GM10266 (cell line): ENCODE results near the gene PFDN2.

Source experiments
- DNase-seq: peaks from one replicate; pipeline ENCODE4 v3.0.0; 2012; ENCODE audit errors: extremely low spot score
- TF ChIP-seq, protein P1 (sequence below): IDR thresholded peaks from 2 replicates; pipeline ENCODE4 v1.5.1; 2012; ENCODE audit warnings: mild to moderate bottlenecking, low read depth; ENCODE audit not compliant: control insufficient read depth, insufficient read depth; ENCODE audit errors: missing control alignments

PFDN2 gene

DNA sequence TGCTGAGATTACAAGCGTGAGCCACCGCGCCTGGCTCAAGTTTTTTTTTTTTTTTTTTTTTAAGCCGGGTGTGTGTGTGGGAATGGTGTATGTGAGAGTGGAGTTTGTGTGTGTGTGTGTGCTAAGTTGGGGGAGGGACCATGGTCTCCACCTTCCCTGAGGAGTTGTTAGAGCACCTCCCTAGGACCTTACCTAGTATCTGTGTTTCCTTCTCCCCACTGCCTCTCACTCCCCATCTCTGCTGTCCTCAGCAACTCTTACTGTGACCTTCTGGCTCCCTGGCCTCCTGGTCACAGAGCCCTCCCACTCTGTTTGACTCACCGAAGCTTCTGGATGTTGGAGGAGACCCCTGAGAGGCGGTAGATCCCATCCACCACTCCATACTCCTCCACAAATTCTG is 58.5 kb downstream of the PFDN2 start:
- DNase-seq, result no peak
- TF ChIP-seq, protein P1, sequence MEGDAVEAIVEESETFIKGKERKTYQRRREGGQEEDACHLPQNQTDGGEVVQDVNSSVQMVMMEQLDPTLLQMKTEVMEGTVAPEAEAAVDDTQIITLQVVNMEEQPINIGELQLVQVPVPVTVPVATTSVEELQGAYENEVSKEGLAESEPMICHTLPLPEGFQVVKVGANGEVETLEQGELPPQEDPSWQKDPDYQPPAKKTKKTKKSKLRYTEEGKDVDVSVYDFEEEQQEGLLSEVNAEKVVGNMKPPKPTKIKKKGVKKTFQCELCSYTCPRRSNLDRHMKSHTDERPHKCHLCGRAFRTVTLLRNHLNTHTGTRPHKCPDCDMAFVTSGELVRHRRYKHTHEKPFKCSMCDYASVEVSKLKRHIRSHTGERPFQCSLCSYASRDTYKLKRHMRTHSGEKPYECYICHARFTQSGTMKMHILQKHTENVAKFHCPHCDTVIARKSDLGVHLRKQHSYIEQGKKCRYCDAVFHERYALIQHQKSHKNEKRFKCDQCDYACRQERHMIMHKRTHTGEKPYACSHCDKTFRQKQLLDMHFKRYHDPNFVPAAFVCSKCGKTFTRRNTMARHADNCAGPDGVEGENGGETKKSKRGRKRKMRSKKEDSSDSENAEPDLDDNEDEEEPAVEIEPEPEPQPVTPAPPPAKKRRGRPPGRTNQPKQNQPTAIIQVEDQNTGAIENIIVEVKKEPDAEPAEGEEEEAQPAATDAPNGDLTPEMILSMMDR, result no peak

DNA sequence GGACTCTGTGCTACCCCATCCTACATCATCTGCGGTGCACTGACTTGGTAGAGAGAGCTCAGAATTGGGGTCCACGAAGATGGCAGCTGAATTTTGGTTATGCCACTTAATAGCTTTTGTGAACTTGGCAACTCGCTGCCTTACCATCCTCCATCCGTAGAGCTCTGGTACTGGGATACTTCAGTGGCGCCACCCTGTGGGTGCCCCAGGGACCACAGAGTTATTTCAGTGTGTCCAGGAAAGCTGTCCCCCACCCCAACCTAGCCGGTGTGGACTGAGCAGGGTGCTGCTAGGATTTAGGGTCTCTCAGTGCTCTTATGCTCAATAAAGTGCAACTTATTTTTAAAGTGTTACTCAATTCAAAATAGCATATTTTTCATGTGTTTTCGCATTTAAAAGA is 63.0 kb downstream of the PFDN2 start:
- TF ChIP-seq, protein P1, result peak; percentile 20
- DNase-seq, result no peak

DNA sequence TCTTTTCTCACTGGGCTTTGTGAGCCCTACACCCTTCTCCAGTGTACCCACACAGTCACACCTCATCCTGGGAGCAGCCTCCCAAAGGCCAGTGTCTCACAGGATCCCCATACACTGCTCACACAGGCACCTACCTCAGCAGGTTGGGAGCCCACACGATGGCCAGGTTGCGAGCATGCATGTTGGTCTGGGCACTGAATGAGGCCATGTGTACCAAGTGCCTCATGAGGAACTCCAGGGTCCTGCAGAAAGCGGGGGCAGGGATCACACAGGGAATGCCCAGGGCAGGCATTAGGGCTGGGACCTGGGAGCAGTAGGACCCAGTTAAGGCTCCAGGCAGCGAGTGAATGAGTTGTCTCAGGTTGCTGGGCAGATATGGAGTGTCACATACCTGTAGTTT is 63.6 kb downstream of the PFDN2 start:
- DNase-seq, result no peak
- TF ChIP-seq, protein P1, result no peak

DNA sequence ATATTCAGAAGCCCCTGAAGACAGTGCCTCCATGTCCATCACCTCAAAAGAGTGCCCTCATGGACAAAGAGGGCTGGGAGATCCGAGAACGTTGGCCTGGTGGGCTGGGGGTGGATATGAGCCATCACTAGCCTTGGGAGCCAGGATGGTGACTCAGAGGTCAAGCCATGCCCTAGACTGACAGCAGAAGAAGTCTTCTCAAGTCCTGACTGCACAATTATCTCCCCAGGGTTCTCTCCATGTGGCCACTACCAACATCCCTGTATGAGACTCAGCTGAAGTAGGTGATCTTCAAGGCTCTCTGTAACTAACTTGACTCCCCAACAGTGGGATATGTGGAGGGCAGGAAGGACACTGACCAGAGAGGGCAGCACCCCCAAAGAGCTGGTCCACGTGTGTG is 64.9 kb downstream of the PFDN2 start:
- no peak for DNase-seq
- TF ChIP-seq, protein P1, result no peak

DNA sequence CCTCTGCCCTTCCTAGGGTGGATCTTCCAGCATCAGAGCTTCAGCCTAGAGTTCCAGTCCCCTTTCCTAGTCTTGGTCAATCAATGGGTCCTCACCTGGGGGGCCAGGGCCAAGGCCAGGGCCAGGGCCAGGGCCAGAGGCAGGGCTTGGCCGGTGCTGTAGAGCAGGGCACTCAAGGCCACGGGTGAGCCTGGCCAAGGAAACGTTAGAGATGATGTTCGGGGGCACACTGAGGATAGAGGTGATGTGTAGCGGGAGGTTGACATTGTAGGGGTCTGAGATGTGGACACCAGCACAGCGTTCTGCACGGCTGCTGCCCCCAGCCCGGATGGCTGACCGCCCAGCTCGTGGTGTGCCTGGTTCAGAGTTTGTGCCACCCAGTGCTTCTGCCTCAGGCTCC is 66.6 kb downstream of the PFDN2 start:
- no peak for DNase-seq
- TF ChIP-seq, protein P1, result no peak
